Kidney (tissue), 14 donors: ENCODE data around the gene CTIF. TPM values are rescaled to one million over a fixed set of nuclear protein-coding genes. Genes with fewer than 3 reads are reported as not detected.

Experiments used
- DNase-seq, 5 donors: peaks; one replicate each; pipeline ENCODE4 v3.0.0-alpha.2; 2013 to 2020
- FAIRE-seq: peaks from 2 replicates; lab custom pipeline; 2012; peaks lifted over from hg19 to GRCh38; lab: Jason Lieb, UNC
- H3K27ac ChIP-seq, 2 donors: one replicate each; pipeline ENCODE4 v1.7.0; 2013; ENCODE audit warnings: low read depth in 2 of 2, low read length in 2 of 2, inconsistent platforms in 1 of 2
- H3K27me3 ChIP-seq: one replicate; pipeline ENCODE4 v1.7.1; 2013; ENCODE audit warnings: low read length, inconsistent platforms; ENCODE audit not compliant: control insufficient read depth, insufficient read depth
- H3K36me3 ChIP-seq, 3 donors: one replicate each; pipeline versions ENCODE4 v1.7.0 to v1.7.1; 2013; ENCODE audit warnings: low read length in 3 of 3, control low read depth in 1 of 3, inconsistent platforms in 1 of 3; ENCODE audit not compliant: insufficient read depth in 3 of 3, control insufficient read depth in 2 of 3
- H3K4me1 ChIP-seq, 3 donors: one replicate each; pipeline versions ENCODE4 v1.7.0 to v1.7.1; 2013; ENCODE audit warnings: low read length in 3 of 3, inconsistent platforms in 1 of 3, low read depth in 1 of 3; ENCODE audit not compliant: control insufficient read depth in 2 of 3, insufficient read depth in 2 of 3
- H3K4me3 ChIP-seq, 3 donors: one replicate each; pipeline versions ENCODE4 v1.7.0 to v1.8.1; 2013; ENCODE audit warnings: low read length in 3 of 3, control low read depth in 1 of 3, inconsistent platforms in 1 of 3
- H3K9ac ChIP-seq, 3 donors: one replicate each; pipeline versions ENCODE4 v1.7.0 to v1.7.1; 2013; ENCODE audit warnings: low read length in 3 of 3, control low read depth in 1 of 3, inconsistent platforms in 1 of 3
- H3K9me3 ChIP-seq, 3 donors: one replicate each; pipeline versions ENCODE4 v1.7.0 to v1.7.1; 2013; ENCODE audit warnings: low read length in 3 of 3, control low read depth in 1 of 3, inconsistent platforms in 1 of 3; ENCODE audit not compliant: control insufficient read depth in 2 of 3, insufficient read depth in 1 of 3
- CTCF ChIP-seq: IDR thresholded peaks from 3 replicates; pipeline ENCODE4 v1.5.1; 2012; ENCODE audit warnings: mild to moderate bottlenecking, moderate library complexity, borderline replicate concordance; ENCODE audit not compliant: insufficient read depth; ENCODE audit errors: extremely low read depth
- intact Hi-C: fragments of 100-400 bp; cut with DNase I; formaldehyde crosslinking; loops from one replicate; pipeline ENCODE4 v1.11.1; 2022
- polyA plus RNA-seq: library from polyadenylated mRNA; stranded (reverse); fragments of 350-450 nt; fragmentation: Illumina TruSeq; extraction: RNeasy Lipid Tissue Mini Kit (QIAGEN cat#74804); gene quantifications from one replicate; pipeline ENCODE4 v1.2.3, GENCODE V29; 2014; ENCODE audit warnings: low read depth, low replicate concordance; ENCODE audit not compliant: insufficient read depth
- total RNA-seq: library from RNA; stranded (reverse); fragmentation: NEBNext Ultra II Directional; extraction: Animal tissue kit (Norgen Biotek cat#: 25700); gene quantifications from one replicate; pipeline ENCODE4 v1.2.1, GENCODE V29; 2021
- donor health status: control.
- donor health status: control.
- donor health status: control.
- donor health status: control.
- donor health status: control.
- donor health status: DM: yes; HTN: yes; CAD: no.
- donor health status: Normal renal cell carcinoma (clear cell type).

CTIF gene
- total and polyA plus RNA-seq, 2 donors from 2014 or later = 37.3 to 41.9 TPM

- H3K27me3 ChIP-seq = no peaks in the 10 kb centered on the region
- no peaks in the 10 kb centered on the region for H3K36me3 ChIP-seq
- intact Hi-C loops = no loop called here
- FAIRE-seq (no peak), DNase-seq (peak in 2 of 5 donors; percentile 41 to 46)
- H3K27ac ChIP-seq = peak overlapping the region in 1 of 2 donors; percentile 38
- H3K4me3 ChIP-seq = no peak overlapping the region
- H3K4me1 ChIP-seq = peaks cover 23 to 35% (median 31%) of the 10 kb centered on the region in 3 donors
- TF ChIP-seq CTCF = no peak
- H3K9ac ChIP-seq = peak overlapping the region in 1 of 3 donors; percentile 20
- H3K9me3 ChIP-seq = peaks cover 0 to 5% (median 0%) of the 10 kb centered on the region in 3 donors
Observed at GRCh38 chr18:48826271-48826670, 287.4 kb downstream of the CTIF start.

GRCh38 chr18:48826806-48827205, 288.0 kb downstream of the CTIF start:
- Histone ChIP-seq H3K4me1 (peaks cover 23 to 35% (median 31%) of the 10 kb centered on the region in 3 donors), H3K36me3 (no peaks in the 10 kb centered on the region), H3K27ac (peak overlapping the region; percentile 71 to 76), H3K27me3 (no peaks in the 10 kb centered on the region), H3K9me3 (peaks cover 0 to 5% (median 0%) of the 10 kb centered on the region in 3 donors), H3K9ac (no peak overlapping the region), H3K4me3 (no peak overlapping the region)
- peak in 3 of 5 donors; percentile 7 to 46 (median 42) for DNase-seq
- no peak for TF ChIP-seq CTCF
- FAIRE-seq = no peak
- intact Hi-C loops = no loop called here

GRCh38 chr18:48827291-48828193, 288.7 kb downstream of the CTIF start:
- no peak for FAIRE-seq
- no peaks in the 10 kb centered on the region for H3K27me3 ChIP-seq
- H3K9ac ChIP-seq = peak overlapping the region; percentile 20 to 49 (median 33)
- DNase-seq = peak; percentile 67 to 97 (median 91)
- H3K36me3 ChIP-seq = no peaks in the 10 kb centered on the region
- TF ChIP-seq CTCF = no peak
- peak overlapping the region in 2 of 3 donors; percentile 41 to 44 for H3K4me3 ChIP-seq
- intact Hi-C loops = no loop called here
- peak overlapping the region; percentile 71 to 76 for H3K27ac ChIP-seq
- H3K9me3 ChIP-seq = peaks cover 0 to 5% (median 0%) of the 10 kb centered on the region in 3 donors
- H3K4me1 ChIP-seq = peaks cover 23 to 35% (median 33%) of the 10 kb centered on the region in 3 donors
